ENCODE measurements around the gene CNN2.

Gene CNN2

DNA sequence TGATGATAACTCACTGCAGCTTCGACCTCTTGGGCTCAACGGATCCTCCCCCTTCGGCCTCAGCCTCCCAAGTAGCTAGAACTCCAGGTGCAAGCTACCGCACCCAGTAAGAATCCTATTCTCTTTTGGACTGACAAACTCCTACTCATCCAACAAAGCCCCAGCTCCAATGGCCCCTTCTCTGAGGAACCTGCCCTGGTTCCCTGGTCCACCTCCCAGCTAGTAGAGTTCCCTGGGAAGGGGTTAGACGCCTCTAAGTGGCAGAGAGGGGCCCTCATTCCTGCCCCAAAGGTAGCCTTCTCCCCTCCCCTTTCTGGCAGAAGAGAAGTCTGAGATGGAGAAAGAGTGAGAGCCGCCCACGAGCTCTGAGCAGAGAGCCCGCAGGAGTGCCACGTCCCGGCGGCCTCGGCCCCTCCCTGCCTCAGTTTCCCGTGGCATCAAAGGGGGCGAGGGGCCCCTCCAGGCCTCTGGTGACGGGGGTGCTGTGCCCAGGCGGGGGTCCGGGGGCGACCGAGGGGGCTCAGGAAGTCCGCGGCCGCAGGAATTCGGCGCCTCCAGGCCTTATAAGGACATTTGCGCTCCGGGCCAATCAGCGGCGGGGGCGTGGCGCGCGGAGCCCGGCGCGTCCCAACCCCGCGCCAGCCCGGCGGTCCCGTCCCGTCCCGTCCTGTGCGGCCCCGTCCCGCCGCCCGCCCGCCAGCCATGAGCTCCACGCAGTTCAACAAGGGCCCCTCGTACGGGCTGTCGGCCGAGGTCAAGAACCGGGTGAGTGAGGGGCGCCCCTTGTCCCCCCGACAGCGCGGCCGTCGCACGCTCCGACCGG, at the start of gene CNN2:
Gene CNN2, plus strand, starts transcription at position 649 of the 823 bp plus-strand sequence. Its CDS starts 54 bp downstream, at position 703.
- no peak for DNase-seq

DNA sequence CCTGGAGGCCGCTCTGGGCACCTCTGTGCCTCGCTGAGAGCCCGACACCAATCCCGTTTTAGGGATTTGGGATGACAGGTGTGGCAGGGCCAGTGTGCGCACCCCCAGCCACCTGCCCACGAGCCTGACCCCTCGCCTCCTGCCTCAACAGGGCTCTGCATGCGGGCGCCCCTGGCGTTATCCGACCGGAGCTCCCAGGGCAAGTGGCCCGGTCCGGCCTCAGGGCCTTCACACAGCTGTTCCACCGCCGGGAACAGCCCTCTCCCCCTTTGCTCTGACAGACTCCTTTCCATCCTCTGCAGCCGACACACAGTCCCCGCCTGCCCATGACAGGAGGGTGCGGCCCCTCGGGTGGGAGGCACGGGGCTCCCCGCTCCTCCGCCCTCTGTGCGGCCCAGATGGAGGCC, 49.3 kb upstream of the CNN2 start:
- DNase-seq = no peak

DNA sequence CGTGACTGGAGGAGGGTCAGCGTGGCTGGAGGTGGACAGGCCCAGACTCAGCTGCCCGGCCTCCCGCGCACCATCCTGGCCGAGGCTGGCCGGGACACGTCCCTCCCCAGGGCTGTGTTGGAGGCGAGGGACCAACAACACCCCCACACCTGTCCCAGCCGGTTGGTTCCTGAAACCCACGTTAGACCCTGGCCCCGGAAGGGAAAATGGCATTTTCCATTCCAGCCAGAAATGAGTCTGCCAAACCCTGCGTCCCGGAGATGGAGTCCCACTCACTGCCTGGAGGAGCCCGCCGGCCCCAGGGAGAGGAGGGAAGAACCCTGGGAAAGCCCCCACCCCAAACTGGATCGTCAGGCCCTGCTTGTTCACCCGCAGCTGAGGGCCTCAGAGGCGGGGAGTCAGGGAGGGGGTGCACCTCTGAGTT, 47.1 kb upstream of the CNN2 start:
- no peak for DNase-seq

DNA sequence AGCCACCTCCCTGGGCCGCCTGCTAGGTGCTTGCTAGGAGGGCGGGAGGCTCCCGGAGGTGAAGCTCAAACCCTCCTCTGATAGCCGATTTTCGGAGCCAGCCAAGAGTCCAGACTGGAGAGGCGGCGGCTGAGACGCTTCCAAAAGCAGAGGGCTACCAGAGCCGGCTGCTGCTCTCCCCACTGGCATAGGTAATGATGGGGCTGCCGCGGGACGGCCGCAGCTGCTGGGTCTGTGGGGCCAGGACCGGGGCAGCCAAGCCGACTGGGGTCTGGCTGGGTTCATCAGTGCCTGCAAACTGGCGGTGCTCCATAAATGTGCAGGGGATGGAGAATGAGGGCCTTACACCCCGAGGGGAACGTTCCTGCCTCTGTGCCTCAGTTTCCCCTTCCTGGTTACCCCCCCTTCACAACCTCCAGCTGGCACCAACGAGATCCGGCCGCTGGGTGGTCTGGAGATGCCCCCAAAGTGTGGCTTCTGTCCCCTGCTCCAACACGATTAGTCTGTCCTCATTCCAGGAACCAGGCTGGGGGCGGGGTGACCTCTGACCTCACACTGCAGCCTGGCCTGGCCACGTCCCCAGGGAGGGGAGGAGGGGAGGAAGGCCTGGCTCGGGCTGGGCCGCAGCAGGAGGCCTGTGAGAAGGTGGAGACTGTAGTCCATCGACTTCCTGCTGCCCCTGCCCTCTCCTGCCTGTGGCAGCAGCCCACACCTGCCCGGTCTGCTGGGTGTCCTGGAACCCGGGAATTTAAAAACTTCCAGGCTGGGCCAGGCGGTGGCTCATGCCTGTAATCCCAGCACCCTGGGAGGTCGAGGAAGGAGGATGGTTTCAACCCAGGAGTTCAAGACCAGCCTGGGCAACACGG, 46.0 kb upstream of the CNN2 start:
- no peak for DNase-seq

DNA sequence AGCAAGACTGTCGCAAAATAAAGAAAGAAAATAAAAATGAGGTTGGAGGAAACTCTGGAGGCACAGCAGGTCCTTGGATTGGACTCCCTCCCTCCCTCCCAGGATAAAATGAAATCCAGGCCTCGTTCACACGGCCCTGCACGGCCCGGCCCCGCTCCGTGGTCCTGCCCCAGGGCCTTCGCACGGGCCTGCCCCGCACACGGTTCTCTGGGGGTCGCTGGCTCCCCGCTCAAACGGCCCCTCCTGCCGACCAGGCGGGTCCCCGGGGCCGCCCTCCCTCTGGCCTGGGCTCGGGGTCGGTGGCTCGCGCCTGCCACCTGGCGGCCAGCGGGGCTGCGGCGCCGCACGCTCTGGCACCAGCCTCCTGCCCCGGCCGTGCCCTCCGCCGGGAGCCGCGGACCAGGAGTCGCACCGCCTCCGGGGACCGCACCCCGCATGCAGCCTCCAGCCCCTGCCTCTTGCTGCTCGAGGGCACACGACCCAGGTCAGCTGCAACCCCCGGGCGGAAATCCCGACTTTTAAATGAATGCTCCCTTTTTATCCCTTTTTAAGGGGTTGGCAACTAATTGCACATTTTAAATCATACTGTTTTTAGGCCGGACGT, 43.7 kb upstream of the CNN2 start:
- peak; percentile 17 for DNase-seq

DNA sequence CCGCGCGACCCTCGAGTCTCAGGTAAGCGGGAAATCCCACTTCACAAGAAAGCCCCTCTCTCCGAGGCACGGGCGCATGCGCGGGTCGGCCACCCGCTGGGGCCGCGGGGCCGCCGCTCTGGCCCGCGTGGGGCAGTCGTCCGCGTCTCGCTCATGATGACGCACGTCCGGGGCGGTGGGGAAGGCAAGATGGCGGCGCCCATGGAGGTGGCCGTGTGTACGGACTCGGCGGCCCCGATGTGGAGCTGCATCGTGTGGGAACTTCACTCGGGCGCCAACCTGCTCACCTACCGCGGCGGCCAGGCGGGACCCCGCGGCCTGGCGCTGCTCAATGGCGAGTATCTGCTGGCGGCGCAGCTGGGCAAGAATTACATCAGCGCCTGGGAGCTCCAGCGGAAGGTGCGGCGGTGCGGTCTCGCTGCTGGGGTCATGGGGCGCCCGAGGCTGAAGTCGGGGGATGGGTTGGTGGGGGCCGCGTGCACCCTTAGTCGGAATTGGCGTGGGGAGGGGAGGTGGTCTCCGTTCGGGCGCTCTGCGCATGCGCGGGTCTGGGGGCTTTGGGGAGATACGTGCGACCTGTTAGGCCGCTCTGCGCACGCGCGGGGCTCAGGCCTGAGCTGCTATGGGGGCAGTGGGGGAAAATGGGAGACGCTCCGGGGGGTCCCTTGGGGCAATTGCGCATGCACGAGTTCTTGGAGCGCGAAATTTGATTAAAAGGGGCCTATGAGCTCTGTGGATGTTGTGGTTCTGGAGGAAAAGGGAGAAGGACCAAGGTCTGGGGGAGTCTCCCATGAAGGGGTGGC, 42.0 kb upstream of the CNN2 start, which contains the start of gene WDR18:
Gene WDR18, plus strand, starts transcription at position 181 of the 803 bp plus-strand sequence. Its CDS starts 9 bp downstream, at position 190.
- peak; percentile 73 for DNase-seq

DNA sequence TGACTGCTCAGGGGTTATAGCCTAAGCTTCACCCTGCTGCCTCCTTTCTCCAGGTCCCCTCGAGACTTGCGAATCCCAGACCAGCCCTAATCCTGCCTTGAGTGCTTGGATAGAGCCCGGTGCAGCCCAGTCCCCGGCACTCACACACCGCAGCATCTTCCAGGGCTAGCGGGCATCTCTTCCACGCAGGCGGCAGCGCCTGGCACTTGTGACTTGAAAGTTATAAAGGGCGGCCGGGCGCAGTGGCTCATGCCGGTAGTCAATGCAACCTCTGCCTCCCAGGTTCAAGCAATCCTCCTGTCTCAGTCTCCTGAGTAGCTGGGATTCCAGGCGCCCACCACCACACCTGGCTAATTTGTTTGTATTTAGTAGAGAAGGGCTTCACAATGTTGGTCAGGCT, 40.3 kb upstream of the CNN2 start:
- DNase-seq = no peak

DNA sequence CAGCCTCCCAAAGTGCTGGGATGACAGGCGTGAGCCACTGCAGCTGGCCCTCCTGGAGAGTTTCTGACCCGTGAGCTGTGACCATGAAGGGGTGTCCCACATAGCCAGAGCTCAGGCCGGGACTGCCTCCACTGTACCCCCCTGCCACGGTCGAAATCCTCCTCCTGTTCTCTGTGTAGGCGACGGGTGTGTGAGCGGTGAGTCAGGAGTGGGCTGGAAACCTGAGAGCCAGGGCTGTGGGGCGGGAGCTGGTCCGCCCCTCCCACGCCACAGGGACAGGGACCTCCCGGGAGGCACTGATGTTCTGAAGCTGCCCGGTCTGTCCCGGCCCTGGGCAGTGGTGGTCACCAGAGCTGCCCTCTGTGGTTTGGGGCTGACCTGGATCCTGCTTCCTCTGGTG, 38.3 kb upstream of the CNN2 start:
- no peak for DNase-seq

DNA sequence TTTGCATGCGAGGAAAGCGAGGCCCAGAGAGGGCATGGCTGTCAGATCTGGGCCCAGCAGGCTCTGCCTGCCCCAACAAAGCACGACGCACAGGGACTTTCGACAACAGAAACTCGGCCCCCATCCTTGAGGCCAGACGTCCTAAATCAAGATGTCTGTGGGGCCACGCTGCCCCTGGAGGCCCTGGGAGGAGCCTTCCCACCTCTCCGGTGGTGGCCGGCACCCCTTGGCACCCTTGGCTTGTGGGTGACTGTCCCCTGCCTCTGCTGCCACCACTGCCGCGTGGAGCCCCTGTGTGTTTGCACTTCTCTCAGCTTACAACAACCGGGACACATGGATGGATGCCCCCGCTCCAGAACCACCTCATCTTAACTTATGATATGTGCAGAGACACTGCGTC, 37.9 kb upstream of the CNN2 start:
- no peak for DNase-seq

DNA sequence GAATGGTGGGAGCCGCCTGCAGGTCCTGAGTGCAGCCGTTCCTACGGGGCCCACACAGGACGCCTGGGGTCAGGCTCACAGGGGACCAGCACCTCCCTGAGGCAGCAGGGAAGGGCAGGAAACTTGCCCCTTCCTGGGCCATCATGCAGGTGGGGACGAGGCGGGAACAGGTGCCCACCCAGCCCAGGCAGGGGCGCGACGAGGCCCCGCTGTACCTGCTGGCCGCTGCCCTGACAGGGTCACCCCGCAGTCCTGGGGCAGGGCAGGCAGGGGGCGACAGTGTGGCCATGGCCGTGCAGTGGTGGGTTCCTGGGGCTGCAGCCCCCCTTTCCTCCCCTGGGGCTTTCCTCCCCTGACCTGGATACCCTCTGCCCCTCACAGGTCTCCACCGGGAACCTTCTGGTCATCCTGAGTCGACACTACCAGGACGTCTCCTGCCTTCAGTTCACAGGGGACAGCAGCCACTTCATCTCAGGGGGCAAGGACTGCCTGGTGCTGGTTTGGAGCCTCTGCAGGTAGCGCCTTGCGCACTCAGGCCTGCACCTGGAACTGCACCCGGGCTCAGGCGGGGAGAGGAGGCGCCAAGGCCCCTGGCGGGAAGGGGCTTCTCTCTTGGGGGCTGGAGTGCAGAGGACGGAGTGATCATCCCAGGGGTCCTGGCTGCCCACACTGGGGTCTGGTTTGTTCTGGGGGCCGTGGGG, 36.9 kb upstream of the CNN2 start:
- DNase-seq = no peak

DNA sequence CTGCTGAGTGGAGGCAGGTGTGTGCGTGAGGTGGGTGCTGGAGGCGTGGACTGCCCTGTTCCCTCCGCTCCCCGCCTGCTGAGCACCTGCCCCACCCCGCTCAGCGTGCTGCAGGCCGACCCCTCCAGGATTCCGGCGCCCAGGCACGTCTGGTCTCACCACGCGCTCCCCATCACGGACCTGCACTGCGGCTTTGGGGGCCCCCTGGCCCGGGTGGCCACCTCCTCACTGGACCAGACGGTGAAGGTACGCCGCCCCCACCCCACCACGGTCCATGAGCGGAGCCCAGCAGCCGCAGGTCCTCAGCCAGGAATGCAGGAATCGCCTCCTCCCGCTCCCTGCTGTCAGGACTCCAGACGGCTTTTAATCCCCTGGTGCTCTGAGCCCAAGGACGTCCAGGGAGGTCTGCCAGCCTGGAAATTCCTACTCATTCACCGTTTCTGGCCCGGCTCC, 36.3 kb upstream of the CNN2 start:
- no peak for DNase-seq

DNA sequence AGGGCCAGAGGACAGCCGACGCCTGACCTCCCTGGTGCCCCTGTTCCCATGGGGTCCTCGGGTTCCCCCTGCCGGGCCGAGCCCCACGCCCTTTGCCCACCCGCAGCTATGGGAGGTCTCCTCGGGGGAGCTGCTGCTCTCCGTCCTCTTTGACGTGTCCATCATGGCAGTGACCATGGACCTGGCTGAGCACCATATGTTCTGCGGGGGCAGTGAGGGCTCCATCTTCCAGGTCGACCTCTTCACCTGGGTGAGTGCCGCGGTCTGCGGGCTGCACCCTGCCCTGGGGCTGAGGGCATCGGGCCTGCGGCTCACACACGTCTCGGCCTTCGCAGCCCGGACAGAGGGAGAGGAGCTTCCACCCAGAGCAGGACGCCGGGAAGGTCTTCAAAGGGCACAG, 35.7 kb upstream of the CNN2 start:
- DNase-seq = no peak

DNA sequence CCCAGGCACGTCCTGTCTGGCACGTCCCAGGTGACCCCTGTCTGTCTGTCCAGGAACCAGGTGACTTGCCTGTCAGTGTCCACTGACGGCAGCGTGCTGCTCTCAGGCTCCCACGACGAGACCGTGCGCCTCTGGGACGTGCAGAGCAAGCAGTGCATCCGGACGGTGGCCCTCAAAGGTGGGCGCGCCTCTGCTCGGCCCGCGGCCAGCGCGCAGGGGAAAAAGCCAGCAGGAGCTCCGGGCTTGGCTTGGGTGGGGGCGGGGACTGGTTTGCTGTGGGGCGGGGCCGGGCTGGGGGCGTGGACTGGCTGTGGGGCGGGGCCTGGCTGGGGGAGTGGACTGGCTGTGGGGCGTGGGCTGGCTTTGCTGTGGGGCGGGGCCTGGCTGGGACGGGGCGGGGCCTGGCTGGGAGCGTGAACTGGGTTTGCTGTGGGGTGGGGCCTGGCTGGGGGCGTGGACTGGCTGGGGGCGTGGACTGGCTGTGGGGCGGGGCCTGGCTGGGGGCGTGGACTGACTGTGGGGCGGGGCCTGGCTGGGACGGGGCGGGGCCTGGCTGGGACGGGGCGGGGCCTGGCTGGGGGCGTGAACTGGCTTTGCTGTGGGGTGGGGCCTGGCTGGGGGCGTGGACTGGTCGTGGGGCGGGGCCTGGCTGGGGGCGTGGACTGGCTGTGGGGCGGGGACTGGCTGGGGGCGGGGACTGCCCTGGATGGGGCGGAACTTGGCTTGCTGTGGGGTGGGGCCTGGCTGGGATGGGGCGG, 35.1 kb upstream of the CNN2 start:
- DNase-seq = no peak

DNA sequence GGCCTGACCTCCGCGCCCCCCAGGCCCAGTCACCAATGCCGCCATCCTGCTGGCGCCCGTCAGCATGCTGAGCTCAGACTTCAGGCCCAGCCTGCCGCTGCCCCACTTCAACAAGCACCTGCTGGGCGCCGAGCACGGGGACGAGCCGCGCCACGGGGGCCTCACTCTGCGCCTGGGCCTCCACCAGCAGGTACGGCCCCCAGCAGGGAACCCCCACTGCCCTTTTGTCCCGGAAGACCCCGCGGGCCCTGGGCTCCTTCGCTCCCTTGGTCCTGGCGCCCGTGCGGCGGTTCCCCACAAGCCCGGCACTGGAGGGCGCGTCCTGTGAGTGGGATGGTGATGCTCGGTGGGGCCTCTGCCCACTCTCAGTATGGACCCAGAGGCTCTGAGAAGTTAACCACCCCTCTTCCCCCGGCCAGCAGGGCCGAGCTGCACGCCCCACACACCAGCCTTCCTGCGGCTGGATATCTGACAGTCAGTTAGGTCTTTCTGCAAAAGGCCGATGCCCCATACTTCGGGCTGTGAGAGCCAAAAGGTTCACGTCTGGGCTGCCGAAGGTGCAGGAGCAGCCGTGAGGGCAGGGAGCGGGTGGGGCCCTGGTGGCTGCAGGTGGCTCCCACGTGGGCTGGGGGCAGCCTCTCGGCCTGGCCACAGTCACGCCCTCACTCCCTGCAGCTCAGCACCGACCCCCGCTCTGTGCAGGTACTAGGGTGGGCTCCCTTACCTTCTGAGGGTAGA, 34.3 kb upstream of the CNN2 start:
- no peak for DNase-seq

DNA sequence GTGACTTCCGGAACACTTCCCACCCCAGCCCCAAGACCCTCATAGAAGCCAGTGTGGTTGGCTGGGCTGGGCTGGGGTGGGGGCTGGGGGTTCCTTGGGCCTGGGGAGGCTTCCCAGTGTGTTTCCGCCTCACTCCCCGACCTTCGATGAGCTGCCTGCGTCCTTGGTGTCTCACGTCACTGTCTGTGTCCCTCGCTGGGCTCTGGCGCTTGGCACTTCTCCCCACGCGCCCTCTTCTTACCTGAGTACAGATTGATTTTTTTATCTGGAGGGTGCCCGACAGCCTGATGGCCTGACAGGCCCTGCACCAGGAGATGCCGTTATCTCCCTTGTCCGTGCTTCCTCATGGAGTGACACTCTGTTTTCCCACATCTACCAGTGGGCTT, 33.7 kb upstream of the CNN2 start:
- DNase-seq = no peak

DNA sequence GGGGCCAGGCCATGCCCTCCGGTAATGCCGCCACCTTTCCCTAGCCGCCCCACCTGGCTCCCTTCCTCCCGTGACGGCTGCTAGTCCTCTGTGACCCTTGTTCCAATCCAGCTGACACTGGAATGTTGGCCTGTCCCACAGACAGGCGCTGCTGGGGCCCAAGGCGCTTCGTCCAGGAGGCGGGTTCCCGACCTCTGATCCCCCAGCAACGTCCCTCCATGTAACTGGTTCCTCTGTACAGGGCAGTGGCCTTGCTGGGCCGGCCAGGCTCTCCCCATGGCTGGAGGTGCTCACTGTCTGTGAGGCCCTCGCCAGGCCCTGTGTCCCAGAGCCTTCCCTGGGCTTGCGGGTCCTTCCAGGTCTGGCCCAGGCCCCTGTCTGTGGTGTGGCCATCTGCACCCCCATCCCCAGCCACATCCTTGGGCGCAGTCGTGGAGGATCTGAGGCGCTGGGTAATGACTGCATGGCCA, 33.0 kb upstream of the CNN2 start:
- no peak for DNase-seq

DNA sequence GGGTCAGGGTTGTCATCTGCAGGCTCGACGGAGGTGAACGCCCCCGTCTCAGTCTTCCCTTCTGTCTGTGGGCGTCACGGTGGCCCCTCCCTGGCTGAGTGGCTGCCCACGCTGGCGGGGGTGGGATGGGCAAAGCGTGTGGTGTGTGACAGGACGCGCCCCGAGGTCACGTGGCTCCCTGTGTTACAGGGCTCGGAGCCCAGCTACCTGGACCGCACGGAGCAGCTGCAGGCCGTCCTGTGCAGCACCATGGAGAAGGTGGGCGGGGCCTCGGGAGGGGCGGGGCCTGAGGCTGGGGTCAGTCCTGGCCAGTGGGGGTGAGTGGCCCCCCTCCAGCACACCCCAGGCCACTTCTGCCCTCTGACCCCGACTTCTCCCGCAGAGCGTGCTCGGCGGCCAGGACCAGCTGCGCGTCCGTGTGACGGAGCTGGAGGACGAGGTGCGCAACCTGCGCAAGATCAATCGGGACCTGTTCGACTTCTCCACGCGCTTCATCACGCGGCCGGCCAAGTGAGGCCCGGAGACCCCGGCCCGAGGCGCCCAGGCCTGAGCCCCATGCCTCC, 32.5 kb upstream of the CNN2 start:
- DNase-seq = no peak

DNA sequence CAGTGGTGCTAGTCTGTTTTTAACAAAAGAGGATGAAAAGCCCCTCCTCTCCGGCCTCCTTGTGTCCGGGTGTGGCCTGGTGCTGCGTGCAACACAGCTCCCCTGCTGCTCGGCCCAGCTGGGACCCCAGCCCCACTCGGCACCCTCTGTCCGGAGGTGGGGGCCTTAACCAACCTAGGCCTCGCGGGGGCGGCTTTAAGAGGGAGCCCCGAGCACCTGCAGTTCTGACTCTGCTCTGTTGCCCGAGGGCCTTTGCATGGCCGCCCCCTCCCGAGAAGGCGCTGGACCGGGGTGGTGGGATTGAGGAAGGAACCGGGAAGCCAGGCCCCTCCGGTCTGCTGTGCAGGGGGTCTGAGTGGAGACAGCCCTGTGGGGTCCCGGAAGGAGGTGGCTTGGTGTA, 31.9 kb upstream of the CNN2 start:
- DNase-seq = no peak

DNA sequence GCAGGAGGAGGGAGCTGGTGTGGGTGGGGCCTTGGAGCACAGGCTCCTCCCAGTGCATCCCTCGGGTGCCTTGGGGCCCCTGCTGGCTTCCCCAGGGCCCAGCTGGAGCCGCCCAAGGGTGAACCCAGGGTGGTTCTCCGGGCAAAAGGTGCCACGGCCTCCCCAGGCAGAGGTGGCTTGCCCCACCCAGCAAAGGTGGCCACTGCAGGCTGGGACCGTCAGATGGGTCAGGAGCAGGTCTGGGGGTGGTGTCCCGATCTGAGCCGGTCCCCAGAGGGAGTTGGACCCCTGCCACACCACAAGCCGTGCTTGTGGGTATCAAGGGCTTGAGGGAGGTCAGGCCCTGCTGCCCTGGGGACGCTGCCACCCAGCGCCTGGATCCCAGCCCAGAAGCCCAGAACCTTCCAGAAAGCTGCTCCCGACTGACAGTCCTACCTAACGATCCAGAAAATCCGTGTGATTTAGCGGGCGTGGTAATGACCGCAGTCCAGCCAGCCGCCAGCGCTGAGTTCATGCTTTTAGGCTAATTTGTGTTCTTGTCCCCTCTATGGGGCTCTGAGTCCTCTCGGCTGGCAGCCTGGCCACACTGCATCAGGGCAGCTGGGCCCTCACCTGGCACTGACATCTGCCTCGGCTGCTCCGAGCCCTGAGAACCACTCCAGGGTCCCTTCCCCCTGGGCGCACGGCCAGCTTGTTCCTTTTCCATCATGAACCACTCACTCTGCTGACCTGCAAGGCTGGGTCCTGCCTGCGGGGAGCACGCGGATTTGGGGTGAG, 31.2 kb upstream of the CNN2 start:
- no peak for DNase-seq
